WTC11 (cell line): Measurements from ENCODE around the gene DCAF11. TPM values are rescaled to one million over a fixed set of nuclear protein-coding genes. Genes with fewer than 3 reads are reported as not detected.

Experiments
- ATAC-seq: fragments of 200-7000 bp; cut with Tn5 transposase; 2 replicates; pipeline ENCODE4 v1.10.0; 2021; ENCODE audit warnings: mild to moderate bottlenecking, moderate library complexity
- CTCF ChIA-PET: fragments of 300-600 bp; sonication (Branson Sonifier 250); formaldehyde crosslinking; loops from one replicate; lab custom pipeline; 2021; ENCODE audit warnings: antibody characterized with exemption; lab: Charles Lee
- POLR2A ChIA-PET: fragments of 350-600 bp; sonication (Branson Sonifier 250); formaldehyde crosslinking; loops from one replicate; lab custom pipeline; 2021; ENCODE audit warnings: antibody characterized with exemption; lab: Charles Lee
- DNase-seq: peaks from one replicate; pipeline ENCODE4 v3.0.0; 2021; ENCODE audit warnings: low spot score
- H3K27ac Mint-ChIP-seq: 2 replicates; pipeline ENCODE4 v1.8.0; 2021; ENCODE audit warnings: mixed read lengths
- H3K27me3 Mint-ChIP-seq: 2 replicates; pipeline ENCODE4 v1.8.0; 2021; ENCODE audit warnings: low read depth, mild to moderate bottlenecking, moderate library complexity, mixed read lengths
- H3K36me3 Mint-ChIP-seq: 2 replicates; pipeline ENCODE4 v1.8.0; 2021; ENCODE audit warnings: mixed read lengths
- H3K4me1 Mint-ChIP-seq: 2 replicates; pipeline ENCODE4 v1.8.0; 2022; ENCODE audit warnings: mixed read lengths
- H3K4me3 Mint-ChIP-seq: 2 replicates; pipeline ENCODE4 v1.8.0; 2021; ENCODE audit warnings: mild to moderate bottlenecking, moderate library complexity, mixed read lengths
- H3K9me3 Mint-ChIP-seq: 2 replicates; pipeline ENCODE4 v1.8.0; 2021; ENCODE audit warnings: mixed read lengths
- CBFB ChIP-seq: sonication (generic); formaldehyde crosslinking; IDR thresholded peaks from 2 replicates; pipeline ENCODE4 v1.8.1; 2022; ENCODE audit warnings: mild to moderate bottlenecking, low read depth, missing genetic modification reagents
- ELF4 ChIP-seq: sonication (generic); formaldehyde crosslinking; IDR thresholded peaks from 2 replicates; pipeline ENCODE4 v1.8.1; 2022; ENCODE audit warnings: low read depth, mild to moderate bottlenecking, moderate library complexity, missing genetic modification reagents
- FOXP1 ChIP-seq: sonication (generic); formaldehyde crosslinking; IDR thresholded peaks from 2 replicates; pipeline ENCODE4 v1.8.0; 2022; ENCODE audit warnings: missing genetic modification reagents, mild to moderate bottlenecking, moderate library complexity, borderline replicate concordance
- GRHL2 ChIP-seq: fragments of 250-450 bp; sonication (Bioruptor Pico); IDR thresholded peaks from 2 replicates; pipeline ENCODE4 v1.8.0; 2022; ENCODE audit warnings: mild to moderate bottlenecking, moderate library complexity; ENCODE audit not compliant: insufficient replicate concordance, severe bottlenecking
- SMAD4 ChIP-seq: sonication (generic); formaldehyde crosslinking; IDR thresholded peaks from 2 replicates; pipeline ENCODE4 v1.8.0; 2022; ENCODE audit warnings: mild to moderate bottlenecking, missing genetic modification reagents
- SP1 ChIP-seq: sonication (generic); formaldehyde crosslinking; conservative IDR thresholded peaks from 2 replicates; pipeline ENCODE4 v1.8.1; 2022; ENCODE audit warnings: missing genetic modification reagents
- USF2 ChIP-seq: sonication (generic); formaldehyde crosslinking; IDR thresholded peaks from 2 replicates; pipeline ENCODE4 v1.8.1; 2023; ENCODE audit warnings: mild to moderate bottlenecking, missing genetic modification reagents, moderate library complexity
- ZBTB43 ChIP-seq: sonication (generic); formaldehyde crosslinking; IDR thresholded peaks from 2 replicates; pipeline ENCODE4 v1.8.1; 2023; ENCODE audit warnings: mild to moderate bottlenecking, missing genetic modification reagents
- ZMAT4 ChIP-seq: fragments of 250-450 bp; sonication (Bioruptor Pico); IDR thresholded peaks from 2 replicates; pipeline ENCODE4 v1.9.0; 2021; ENCODE audit warnings: mild to moderate bottlenecking
- ZNF138 ChIP-seq: sonication (generic); formaldehyde crosslinking; conservative IDR thresholded peaks from 2 replicates; pipeline ENCODE4 v1.8.1; 2022; ENCODE audit warnings: mild to moderate bottlenecking, moderate library complexity, missing genetic modification reagents
- ZNF219 ChIP-seq: sonication (generic); formaldehyde crosslinking; IDR thresholded peaks from 2 replicates; pipeline ENCODE4 v1.8.0; 2023; ENCODE audit warnings: missing genetic modification reagents, mild to moderate bottlenecking, borderline replicate concordance
- ZNF281 ChIP-seq: sonication (generic); formaldehyde crosslinking; IDR thresholded peaks from 2 replicates; pipeline ENCODE4 v1.8.0; 2023; ENCODE audit warnings: mild to moderate bottlenecking, missing genetic modification reagents
- ZSCAN18 ChIP-seq: fragments of 250-450 bp; sonication (Bioruptor Pico); IDR thresholded peaks from 2 replicates; pipeline ENCODE4 v2.1.2; 2022; ENCODE audit warnings: mild to moderate bottlenecking, moderate library complexity
- total RNA-seq: library from RNA; stranded (reverse); gene quantifications from 3 replicates; pipeline ENCODE4 v1.2.3, GENCODE V29; 2021
- TF ChIP-seq, protein P1 (sequence below): sonication (generic); formaldehyde crosslinking; IDR thresholded peaks from 2 replicates; pipeline ENCODE4 v1.8.1; 2022; ENCODE audit warnings: mild to moderate bottlenecking, missing genetic modification reagents, moderate library complexity, borderline replicate concordance
- TF ChIP-seq, protein P2 (sequence below): fragments of 250-450 bp; sonication (Bioruptor Pico); IDR thresholded peaks from 2 replicates; pipeline ENCODE4 v1.9.0; 2021; ENCODE audit warnings: mild to moderate bottlenecking
- TF ChIP-seq, protein P3 (sequence below): sonication (generic); formaldehyde crosslinking; IDR thresholded peaks from 2 replicates; pipeline ENCODE4 v1.8.1; 2023; ENCODE audit warnings: mild to moderate bottlenecking, missing genetic modification reagents

DCAF11 gene
- total RNA-seq, 1 experiment from 2014 or later: 73.6 TPM

DNA sequence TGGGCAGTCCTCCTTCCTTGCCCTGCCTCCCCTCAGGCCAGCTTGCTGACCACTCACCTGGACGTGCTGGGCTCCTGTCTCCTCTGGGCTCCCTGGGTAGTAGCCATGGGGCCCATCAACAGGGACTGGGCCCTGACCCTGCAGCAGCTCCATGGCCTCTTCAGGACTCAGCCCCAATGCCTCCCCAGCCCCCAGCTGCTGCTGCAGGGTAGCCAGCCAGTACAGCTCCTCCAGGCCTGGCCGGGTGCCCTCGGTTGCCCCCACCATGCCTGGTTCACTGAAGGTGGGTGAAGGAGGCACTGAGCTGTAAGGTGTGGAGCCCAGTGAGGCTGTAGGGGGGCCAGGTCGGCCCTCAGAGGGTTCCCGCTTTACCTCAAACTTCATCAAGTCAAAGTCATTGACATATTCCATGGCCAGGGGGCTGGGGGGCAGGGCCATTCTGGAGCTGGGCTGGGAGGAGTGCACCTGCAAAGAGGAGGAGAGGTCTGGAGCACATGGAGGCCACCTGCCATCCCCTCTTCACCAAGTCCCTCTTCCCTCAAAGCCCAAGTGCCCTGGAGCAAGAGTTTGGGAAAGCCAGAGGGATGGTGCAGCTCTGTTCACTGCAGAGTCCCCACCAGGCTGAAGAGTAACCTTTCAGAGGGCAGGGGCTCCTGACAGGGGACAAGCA is 32.0 kb upstream of the DCAF11 start:
- Mint-ChIP-seq H3K27ac (no peak overlapping the region), H3K9me3 (no peaks in the 10 kb centered on the region), H3K27me3 (peaks cover 26% of the 10 kb centered on the region), H3K4me1 (peaks cover 27% of the 10 kb centered on the region), H3K4me3 (peak overlapping the region; percentile 79), H3K36me3 (no peaks in the 10 kb centered on the region)
- ATAC-seq (no peak), DNase-seq (no peak)
- no peak for TF ChIP-seq GRHL2 (CRISPR knock-in tag)
- no peak for TF ChIP-seq ZMAT4 (CRISPR knock-in tag)
- TF ChIP-seq CBFB (CRISPR knock-in tag): no peak
- TF ChIP-seq, protein P1, sequence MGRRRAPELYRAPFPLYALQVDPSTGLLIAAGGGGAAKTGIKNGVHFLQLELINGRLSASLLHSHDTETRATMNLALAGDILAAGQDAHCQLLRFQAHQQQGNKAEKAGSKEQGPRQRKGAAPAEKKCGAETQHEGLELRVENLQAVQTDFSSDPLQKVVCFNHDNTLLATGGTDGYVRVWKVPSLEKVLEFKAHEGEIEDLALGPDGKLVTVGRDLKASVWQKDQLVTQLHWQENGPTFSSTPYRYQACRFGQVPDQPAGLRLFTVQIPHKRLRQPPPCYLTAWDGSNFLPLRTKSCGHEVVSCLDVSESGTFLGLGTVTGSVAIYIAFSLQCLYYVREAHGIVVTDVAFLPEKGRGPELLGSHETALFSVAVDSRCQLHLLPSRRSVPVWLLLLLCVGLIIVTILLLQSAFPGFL (CRISPR knock-in tag): no peak
- TF ChIP-seq, protein P2, sequence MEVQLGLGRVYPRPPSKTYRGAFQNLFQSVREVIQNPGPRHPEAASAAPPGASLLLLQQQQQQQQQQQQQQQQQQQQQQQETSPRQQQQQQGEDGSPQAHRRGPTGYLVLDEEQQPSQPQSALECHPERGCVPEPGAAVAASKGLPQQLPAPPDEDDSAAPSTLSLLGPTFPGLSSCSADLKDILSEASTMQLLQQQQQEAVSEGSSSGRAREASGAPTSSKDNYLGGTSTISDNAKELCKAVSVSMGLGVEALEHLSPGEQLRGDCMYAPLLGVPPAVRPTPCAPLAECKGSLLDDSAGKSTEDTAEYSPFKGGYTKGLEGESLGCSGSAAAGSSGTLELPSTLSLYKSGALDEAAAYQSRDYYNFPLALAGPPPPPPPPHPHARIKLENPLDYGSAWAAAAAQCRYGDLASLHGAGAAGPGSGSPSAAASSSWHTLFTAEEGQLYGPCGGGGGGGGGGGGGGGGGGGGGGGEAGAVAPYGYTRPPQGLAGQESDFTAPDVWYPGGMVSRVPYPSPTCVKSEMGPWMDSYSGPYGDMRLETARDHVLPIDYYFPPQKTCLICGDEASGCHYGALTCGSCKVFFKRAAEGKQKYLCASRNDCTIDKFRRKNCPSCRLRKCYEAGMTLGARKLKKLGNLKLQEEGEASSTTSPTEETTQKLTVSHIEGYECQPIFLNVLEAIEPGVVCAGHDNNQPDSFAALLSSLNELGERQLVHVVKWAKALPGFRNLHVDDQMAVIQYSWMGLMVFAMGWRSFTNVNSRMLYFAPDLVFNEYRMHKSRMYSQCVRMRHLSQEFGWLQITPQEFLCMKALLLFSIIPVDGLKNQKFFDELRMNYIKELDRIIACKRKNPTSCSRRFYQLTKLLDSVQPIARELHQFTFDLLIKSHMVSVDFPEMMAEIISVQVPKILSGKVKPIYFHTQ (CRISPR knock-in tag): no peak
- TF ChIP-seq, protein P3, sequence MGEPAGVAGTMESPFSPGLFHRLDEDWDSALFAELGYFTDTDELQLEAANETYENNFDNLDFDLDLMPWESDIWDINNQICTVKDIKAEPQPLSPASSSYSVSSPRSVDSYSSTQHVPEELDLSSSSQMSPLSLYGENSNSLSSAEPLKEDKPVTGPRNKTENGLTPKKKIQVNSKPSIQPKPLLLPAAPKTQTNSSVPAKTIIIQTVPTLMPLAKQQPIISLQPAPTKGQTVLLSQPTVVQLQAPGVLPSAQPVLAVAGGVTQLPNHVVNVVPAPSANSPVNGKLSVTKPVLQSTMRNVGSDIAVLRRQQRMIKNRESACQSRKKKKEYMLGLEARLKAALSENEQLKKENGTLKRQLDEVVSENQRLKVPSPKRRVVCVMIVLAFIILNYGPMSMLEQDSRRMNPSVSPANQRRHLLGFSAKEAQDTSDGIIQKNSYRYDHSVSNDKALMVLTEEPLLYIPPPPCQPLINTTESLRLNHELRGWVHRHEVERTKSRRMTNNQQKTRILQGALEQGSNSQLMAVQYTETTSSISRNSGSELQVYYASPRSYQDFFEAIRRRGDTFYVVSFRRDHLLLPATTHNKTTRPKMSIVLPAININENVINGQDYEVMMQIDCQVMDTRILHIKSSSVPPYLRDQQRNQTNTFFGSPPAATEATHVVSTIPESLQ (CRISPR knock-in tag): no peak
- TF ChIP-seq SMAD4: no peak
- ChIA-PET CTCF (interaction anchor here (0.6 to 5.2 kb wide), 6 partner anchors 8 to 89 kb away, joined by 3 to 101 read pairs (median 44); partner anchors contain the start of genes DCAF11 and PCK2), POLR2A (interaction anchor here (0.6 to 4.4 kb wide), 3 partner anchors 10 to 615 kb away, joined by 5 to 67 read pairs (median 9); partner anchors contain the start of genes PCK2 and PSME2)

DNA sequence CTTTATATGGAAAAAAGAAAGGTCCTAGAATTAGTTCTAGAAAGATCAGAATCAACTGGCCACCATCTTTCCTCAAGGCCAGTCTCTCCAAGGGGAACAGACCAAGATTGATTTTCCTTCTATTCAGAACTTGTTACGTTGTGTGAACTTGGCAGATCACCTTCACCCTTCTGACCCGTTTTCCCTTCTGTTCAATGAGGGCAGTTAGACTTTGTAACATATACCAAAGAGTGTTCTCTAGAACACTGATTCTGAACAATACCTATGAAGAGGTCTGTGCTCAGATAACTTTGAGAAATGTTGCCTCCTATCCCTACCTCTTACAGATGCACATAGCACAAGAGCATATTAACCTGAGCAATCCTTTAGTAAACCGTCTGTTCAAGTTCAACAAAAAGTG is 31.1 kb upstream of the DCAF11 start:
- DNase-seq (no peak), ATAC-seq (no peak)
- Mint-ChIP-seq H3K4me3 (no peak overlapping the region), H3K27ac (no peak overlapping the region), H3K4me1 (peaks cover 27% of the 10 kb centered on the region), H3K36me3 (no peaks in the 10 kb centered on the region), H3K27me3 (peaks cover 26% of the 10 kb centered on the region), H3K9me3 (no peaks in the 10 kb centered on the region)
- TF ChIP-seq, protein P3 (CRISPR knock-in tag): no peak
- TF ChIP-seq FOXP1 (CRISPR knock-in tag) (no peak), SP1 (no peak), ZNF281 (CRISPR knock-in tag) (no peak), ZNF219 (CRISPR knock-in tag) (no peak), ELF4 (no peak), ZBTB43 (CRISPR knock-in tag) (no peak), USF2 (no peak), ZSCAN18 (CRISPR knock-in tag) (no peak), ZNF138 (CRISPR knock-in tag) (no peak)
- POLR2A ChIA-PET: interaction anchor here (2.9 to 4.4 kb wide), 2 partner anchors 9 to 63 kb away, joined by 9 to 67 read pairs; partner anchors contain the start of genes PCK2 and PSME2
- CTCF ChIA-PET: no interaction called here
